ENCODE data around the gene IL1B.

Gene IL1B

GRCh38 chr2:112791693-112792230, 44.8 kb downstream of the IL1B start:
- Histone ChIP-seq H3K4me2 (ENCODE audit: low read length) (no peak overlapping the region), H3K9me3 (ENCODE audit: control insufficient read depth, low read length) (no peaks in the 10 kb centered on the region), H3K9ac (no peak overlapping the region), H3K36me3 (ENCODE audit: control insufficient read depth, insufficient read depth, low read length) (no peaks in the 10 kb centered on the region), H3K27ac (no peak overlapping the region), H3K27me3 (ENCODE audit: control insufficient read depth, insufficient read depth, low read length) (no peaks in the 10 kb centered on the region), H3K4me1 (peaks cover 6% of the 10 kb centered on the region), H3K4me3 (ENCODE audit: low read depth, low read length) (no peak overlapping the region), H3K79me2 (no peaks in the 10 kb centered on the region), H2AFZ (no peak overlapping the region)
- no peak for TF ChIP-seq CTCF (IDR thresholded peaks at IDR 0.05)

- H3K79me2 ChIP-seq: no peaks in the 10 kb centered on the region
- TF ChIP-seq CTCF (IDR thresholded peaks at IDR 0.05): no peak
- no peak overlapping the region for H3K4me2 ChIP-seq (ENCODE audit: low read length)
- no peaks in the 10 kb centered on the region for H3K36me3 ChIP-seq (ENCODE audit: control insufficient read depth, insufficient read depth, low read length)
- H3K9ac ChIP-seq: no peak overlapping the region
- no peaks in the 10 kb centered on the region for H3K27me3 ChIP-seq (ENCODE audit: control insufficient read depth, insufficient read depth, low read length)
- H3K9me3 ChIP-seq (ENCODE audit: control insufficient read depth, low read length): no peaks in the 10 kb centered on the region
- no peak overlapping the region for H3K27ac ChIP-seq
- peaks cover 6% of the 10 kb centered on the region for H3K4me1 ChIP-seq
- H3K4me3 ChIP-seq (ENCODE audit: low read depth, low read length): no peak overlapping the region
- H2AFZ ChIP-seq: no peak overlapping the region
Observed at GRCh38 chr2:112791019-112791418, 45.6 kb downstream of the IL1B start.

GRCh38 chr2:112790305-112790704, 46.3 kb downstream of the IL1B start:
- Histone ChIP-seq H3K27me3 (ENCODE audit: control insufficient read depth, insufficient read depth, low read length) (no peaks in the 10 kb centered on the region), H3K9ac (no peak overlapping the region), H3K4me3 (ENCODE audit: low read depth, low read length) (no peak overlapping the region), H3K79me2 (no peaks in the 10 kb centered on the region), H3K4me2 (ENCODE audit: low read length) (no peak overlapping the region), H3K4me1 (peaks cover 6% of the 10 kb centered on the region), H3K9me3 (ENCODE audit: control insufficient read depth, low read length) (no peaks in the 10 kb centered on the region), H3K36me3 (ENCODE audit: control insufficient read depth, insufficient read depth, low read length) (no peaks in the 10 kb centered on the region), H3K27ac (no peak overlapping the region), H2AFZ (no peak overlapping the region)
- TF ChIP-seq CTCF (IDR thresholded peaks at IDR 0.05): no peak

- no peaks in the 10 kb centered on the region for H3K27me3 ChIP-seq (ENCODE audit: control insufficient read depth, insufficient read depth, low read length)
- H3K4me1 ChIP-seq: peaks cover 4% of the 10 kb centered on the region
- H3K9ac ChIP-seq: no peak overlapping the region
- no peak for TF ChIP-seq CTCF (IDR thresholded peaks at IDR 0.05)
- H3K36me3 ChIP-seq (ENCODE audit: control insufficient read depth, insufficient read depth, low read length): no peaks in the 10 kb centered on the region
- no peaks in the 10 kb centered on the region for H3K79me2 ChIP-seq
- H2AFZ ChIP-seq: no peak overlapping the region
- no peaks in the 10 kb centered on the region for H3K9me3 ChIP-seq (ENCODE audit: control insufficient read depth, low read length)
- no peak overlapping the region for H3K4me3 ChIP-seq (ENCODE audit: low read depth, low read length)
- H3K4me2 ChIP-seq (ENCODE audit: low read length): no peak overlapping the region
- H3K27ac ChIP-seq: no peak overlapping the region
Observed at GRCh38 chr2:112789186-112789585, 47.4 kb downstream of the IL1B start.

- no peak overlapping the region for H3K4me3 ChIP-seq (ENCODE audit: low read depth, low read length)
- H3K27ac ChIP-seq: no peak overlapping the region
- H3K9ac ChIP-seq: no peak overlapping the region
- no peaks in the 10 kb centered on the region for H3K9me3 ChIP-seq (ENCODE audit: control insufficient read depth, low read length)
- H3K79me2 ChIP-seq: no peaks in the 10 kb centered on the region
- no peak for TF ChIP-seq CTCF (IDR thresholded peaks at IDR 0.05)
- no peaks in the 10 kb centered on the region for H3K27me3 ChIP-seq (ENCODE audit: control insufficient read depth, insufficient read depth, low read length)
- no peaks in the 10 kb centered on the region for H3K36me3 ChIP-seq (ENCODE audit: control insufficient read depth, insufficient read depth, low read length)
- no peak overlapping the region for H2AFZ ChIP-seq
- H3K4me2 ChIP-seq (ENCODE audit: low read length): no peak overlapping the region
- H3K4me1 ChIP-seq: no peaks in the 10 kb centered on the region
Observed at GRCh38 chr2:112788653-112789052, 47.9 kb downstream of the IL1B start.
